Activated CD4-positive, CD25-positive, alpha-beta regulatory T cell treated with anti-CD3 and anti-CD28 coated beads, Interleukin-2, amount 50 U/mL, for 16 hours (primary cell): ENCODE measurements around the gene LILRB3.

ENCODE experiments used
- DNase-seq: peaks from one replicate; pipeline ENCODE4 v3.0.0-alpha.2; 2020; ENCODE audit warnings: low read depth, low spot score

LILRB3 gene

GRCh38 chr19:54168174-54168917 is 54.5 kb downstream of the LILRB3 start:
- DNase-seq, result peak; percentile 75
